Endometrial microvascular endothelial cells (primary cell): Measurements from ENCODE around the gene UCHL3. TPM values are rescaled to one million over a fixed set of nuclear protein-coding genes. Genes with fewer than 3 reads are reported as not detected.

ENCODE experiments used
- in situ Hi-C: cut with HindIII; loops from 2 replicates; pipeline ENCODE4 v1.10.0; 2017; ENCODE audit warnings: low sequenced_read_pairs, low pct_unique_long_range_greater_than_20kb; ENCODE audit errors: inconsistent ontology term
- total RNA-seq: library from RNA; depleted of rRNA; stranded (reverse); fragments of >200 nt; gene quantifications from one replicate; pipeline ENCODE4 v1.2.3, GENCODE V29; 2015; ENCODE audit errors: inconsistent ontology term

The UCHL3 gene
- total RNA-seq, 1 donor from 2014 or later: 70.6 TPM

GRCh38 chr13:75651013-75651412 is 101.4 kb downstream of the UCHL3 start:
- in situ Hi-C loops: no loop called here

GRCh38 chr13:75652726-75653125 is 103.1 kb downstream of the UCHL3 start:
- in situ Hi-C loops: no loop called here

Other genes with a start within 250 kb of the UCHL3 start
- gene TBC1D4, start 67.6 kb upstream of the UCHL3 start, total RNA-seq: 33.3 TPM
- gene COMMD6, start 11.9 kb upstream of the UCHL3 start, total RNA-seq: 71.5 TPM
- 8.6 TPM for gene LMO7, start 86.5 kb downstream of the UCHL3 start, total RNA-seq